GM21619 (cell line): ENCODE measurements around the gene ANKRD13A.
"Not testable (repeated sequence)": the region's sequence is repeated elsewhere in the genome, so short reads cannot be mapped to it uniquely, and the experiment has no call there.

Experiments
- ATAC-seq: cut with Tn5 transposase; IDR thresholded peaks from one replicate; pipeline ENCODE4 v1.9.1; 2021; ENCODE audit not compliant: unreplicated experiment

ANKRD13A gene

DNA sequence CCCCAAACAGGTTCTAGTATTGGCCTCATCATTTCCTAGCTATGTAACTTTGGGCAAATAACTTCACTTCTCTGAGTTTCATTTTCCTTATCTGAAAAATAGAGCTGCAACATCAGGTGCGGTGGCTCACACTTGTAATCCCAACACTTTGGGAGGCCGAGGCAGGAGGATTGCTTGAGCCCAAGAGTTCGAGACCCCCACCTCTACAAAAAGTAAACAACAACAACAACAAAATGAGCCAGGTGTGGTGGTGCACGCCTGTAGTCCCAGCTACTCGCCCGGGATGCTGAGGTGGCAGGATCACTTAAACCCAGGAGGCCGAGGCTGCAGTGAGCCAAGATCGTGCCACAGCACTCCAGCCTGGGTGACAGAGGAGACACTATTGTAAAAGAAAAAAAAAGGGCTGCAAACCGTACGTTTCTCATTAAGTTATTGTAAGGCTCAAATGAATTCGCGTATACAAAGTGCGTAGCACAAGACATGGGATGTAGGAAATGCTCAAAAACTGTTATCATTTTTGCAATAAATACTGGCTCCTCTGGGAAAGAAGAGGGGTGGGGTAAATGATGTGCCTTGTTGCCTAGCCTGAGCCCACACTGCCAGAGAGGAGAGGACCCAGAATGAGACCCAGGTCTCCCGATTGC, 48.2 kb downstream of the ANKRD13A start:
- no peak for ATAC-seq

DNA sequence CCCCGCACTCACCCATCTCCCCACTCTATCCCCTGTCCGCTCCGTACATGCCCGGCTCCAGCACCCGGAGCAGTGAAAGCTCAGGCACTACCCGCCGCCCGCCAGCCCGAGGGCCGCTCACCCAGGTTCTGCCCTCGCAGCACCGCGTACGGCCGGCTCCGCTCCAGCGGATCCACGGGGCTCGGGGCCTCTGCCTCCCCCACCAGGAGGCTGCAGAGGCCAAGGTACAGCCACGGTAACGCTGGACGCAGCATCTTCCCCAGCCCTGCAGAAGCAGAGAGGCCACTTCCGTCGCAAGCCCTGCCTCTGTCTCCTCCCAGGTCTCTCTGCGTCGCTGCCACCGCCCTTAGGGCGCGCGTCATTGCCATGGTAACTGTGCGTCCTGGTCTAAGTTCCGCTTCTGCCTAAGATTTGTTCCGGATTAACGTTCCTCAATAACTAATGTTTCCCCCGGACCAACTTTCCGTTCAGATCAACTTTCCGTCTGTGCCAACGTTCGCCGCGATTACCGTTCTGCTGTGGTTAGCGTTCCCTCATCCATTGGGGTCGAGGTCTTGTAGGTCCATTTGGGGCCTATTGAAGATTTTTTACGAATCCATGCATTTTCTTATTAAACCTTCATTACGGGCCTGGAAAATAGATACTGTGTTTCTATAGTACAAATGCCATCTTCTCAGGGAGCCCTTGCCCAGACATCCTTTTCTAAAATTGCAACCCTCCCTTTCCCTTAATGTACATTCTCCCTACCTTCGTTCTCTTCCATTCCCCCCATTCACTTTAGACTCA, 49.2 kb downstream of the ANKRD13A start, which contains the start of gene C12orf76:
C12orf76 (minus strand) TSS at position 281 of the 786 bp plus-strand sequence; CDS start at position 254, 27 bp downstream.
- peak; percentile 98 for ATAC-seq

DNA sequence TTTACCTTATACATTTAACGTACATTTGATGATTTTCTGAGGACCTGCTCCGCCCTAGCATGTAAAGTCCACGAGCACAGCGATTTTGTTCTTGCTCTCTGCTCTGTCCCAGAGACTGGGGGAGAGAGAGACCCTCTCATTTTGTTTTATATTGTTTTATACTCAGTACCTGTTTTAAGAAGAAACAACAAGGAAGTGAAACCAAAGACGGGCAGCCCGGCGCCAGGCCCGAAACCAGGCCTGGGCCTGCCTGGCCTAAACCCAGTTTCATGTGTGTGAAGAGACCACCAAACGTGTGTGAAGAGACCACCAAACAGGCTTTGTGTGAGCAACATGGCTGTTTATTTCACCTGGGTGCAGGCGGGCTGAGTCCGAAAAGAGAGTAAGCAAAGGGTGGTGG, 49.8 kb downstream of the ANKRD13A start:
- ATAC-seq = not testable (repeated sequence)

DNA sequence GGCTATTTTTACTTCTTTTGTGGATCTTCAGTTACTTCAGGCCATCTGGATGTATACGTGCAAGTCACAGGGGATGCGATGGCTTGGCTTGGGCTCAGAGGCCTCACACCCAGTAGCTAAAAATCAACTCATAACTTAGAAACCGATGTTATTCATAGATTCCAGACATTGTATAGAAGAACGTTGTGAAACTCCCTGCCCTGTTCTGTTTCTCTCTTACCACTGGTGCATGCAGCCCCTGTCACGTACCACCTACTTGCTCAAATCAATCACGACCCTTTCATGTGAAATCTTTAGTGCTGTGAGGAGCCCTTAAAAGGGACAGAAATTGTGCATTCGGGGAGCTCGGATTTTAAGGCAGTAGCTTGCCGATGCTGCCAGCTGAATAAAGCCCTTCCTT, 50.4 kb downstream of the ANKRD13A start:
- ATAC-seq = not testable (repeated sequence)

DNA sequence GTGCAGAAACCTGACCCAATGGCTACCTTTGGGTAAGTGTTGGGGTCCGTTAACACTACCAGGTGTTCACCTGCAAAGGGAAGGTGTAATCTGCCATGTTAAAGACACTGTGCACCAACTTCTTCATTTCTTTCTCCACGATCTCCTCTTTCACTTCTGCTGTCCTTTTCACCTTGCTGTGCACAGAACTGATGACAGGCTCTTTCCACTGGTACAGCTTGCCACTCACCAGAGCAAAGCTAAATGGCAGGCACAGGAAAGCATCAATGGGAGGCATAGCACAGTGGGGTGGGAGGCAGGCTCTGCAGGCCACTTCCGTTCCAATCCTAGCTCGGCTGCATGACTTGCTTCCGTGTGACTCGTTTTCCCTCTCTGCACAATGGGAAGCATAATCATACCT, 51.7 kb downstream of the ANKRD13A start:
- no peak for ATAC-seq

DNA sequence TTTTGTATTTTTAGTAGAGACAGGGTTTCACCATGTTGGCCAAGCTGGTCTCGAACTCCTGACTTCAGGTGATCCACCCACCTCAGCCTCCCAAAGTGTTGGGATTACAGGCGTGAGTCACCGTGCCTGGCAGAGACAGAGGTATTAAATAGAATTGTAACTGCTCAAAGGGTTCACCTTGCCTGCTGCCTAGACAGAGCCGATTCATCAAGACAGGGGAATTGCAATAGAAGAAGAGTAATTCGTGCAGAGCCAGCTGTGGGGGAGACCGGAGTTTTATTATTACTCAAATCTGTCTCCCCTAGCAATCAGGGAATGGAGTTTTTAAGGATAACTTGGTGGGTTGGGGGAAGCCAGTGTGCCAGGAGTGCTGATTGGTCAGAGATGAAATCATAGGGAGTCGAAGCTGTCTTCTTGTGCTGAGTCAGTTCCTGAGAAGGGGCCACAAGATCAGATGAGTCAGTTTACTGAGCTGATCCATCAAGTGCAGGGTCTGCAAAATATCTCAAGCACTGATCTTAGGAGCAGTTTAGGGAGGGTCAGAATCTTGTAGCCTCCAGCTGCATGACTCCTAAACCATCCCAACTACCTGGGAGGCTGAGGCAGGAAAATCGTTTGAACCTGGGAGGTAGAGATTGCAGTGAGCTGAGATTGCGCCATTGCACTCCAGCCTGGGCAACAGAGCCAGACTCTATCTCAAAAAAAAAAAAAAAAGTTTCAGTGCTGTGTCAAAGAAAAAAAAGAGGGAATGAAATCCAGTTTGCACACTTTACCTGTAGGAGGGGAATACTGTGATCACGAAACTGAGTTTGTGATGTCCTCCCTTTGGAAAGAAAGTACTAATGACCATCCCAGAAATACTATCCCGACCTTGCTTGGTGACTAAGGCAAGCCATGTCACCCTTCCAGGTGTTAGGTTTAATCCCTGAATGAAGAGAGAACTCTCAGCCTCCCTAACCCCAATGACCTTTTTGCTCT, 56.4 kb downstream of the ANKRD13A start:
- ATAC-seq = not testable (repeated sequence)

DNA sequence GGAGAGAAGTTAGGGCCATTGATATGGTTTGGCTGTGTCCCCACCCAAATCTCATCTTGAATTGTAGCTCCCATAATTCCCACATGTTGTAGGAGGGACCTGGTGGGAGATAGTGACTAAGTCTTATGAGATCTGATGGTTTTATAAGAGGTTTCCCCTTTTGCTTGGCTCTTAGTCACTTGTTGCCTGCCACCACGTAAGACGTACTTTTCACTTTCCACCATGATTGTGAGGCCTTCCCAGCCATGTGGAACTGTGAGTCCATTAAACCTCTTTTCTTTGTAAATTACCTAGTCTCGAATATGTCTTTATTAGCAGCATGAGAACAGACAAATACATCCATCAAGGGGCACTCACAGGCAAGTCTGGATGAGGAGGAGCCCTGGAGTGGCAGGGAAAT, 57.4 kb downstream of the ANKRD13A start:
- not testable (repeated sequence) for ATAC-seq

DNA sequence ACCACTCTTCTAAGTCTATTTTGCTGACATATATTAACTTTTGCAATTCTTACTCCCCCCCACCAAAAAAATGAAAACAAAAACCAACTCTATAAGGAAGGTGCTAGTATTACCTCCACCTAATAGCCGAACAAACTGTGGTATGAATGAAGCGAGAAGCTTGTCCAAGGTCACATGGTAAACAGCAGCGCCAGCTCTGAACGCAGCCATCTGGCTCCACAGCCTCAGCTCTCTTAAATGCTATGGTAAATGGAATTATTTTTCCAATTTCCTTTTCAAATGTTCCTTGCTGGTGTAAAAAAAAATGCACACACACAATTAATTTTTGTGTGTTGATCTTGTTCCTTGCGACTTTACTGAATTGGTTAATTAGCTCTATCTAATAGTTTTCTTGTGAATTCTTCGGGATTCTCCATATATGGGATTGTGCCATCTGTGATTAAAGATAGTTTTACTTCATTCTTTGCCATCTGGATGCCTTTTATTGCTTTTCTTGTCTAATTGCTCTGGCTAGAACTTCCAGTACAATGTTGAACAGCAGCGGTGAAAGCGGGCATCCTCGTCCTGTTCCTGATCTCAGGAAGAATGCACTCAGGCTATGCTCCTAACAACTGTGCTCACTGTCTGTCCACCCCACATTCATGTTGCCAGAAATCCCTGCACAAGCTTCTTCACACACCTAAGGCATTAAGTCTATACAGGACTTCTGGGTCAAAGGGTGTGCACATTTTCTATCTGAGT, 59.8 kb downstream of the ANKRD13A start:
- no peak for ATAC-seq

DNA sequence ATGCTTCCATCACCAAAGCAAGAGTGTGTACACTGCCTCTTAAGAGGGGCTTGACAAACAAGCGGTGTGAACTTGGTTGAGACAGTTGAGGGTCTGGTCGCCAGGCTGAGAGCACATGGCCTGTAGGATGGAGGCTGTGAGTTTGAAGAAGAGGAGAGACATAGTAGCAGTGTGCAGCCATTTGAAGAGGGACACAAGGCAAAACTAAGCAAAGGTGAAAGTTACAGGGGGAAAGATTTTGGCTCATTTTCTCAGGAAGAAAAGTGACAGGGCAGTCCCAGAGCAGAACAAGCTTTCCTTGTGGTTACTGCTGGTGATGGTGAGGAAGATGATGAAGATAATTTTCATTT, 60.4 kb downstream of the ANKRD13A start:
- ATAC-seq = no peak

DNA sequence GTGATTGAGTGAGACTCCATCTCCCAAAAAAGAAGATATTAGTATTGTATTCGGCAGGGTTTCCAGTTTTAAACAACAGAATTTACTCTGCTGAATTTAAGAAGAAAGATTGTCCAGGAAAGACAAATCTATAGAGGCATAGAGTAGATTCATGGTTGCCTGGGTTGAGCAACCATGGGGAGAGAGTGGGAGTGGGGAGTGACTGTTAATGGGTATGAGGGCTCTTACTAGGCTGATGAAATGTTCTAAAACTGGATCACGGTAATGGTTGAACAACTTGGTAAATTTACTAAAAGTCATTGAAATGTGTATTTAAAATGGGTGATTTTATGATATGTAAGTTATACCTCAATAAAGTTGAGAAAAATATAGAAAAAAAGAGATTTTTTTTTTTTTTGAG, 63.0 kb downstream of the ANKRD13A start:
- ATAC-seq = no peak

DNA sequence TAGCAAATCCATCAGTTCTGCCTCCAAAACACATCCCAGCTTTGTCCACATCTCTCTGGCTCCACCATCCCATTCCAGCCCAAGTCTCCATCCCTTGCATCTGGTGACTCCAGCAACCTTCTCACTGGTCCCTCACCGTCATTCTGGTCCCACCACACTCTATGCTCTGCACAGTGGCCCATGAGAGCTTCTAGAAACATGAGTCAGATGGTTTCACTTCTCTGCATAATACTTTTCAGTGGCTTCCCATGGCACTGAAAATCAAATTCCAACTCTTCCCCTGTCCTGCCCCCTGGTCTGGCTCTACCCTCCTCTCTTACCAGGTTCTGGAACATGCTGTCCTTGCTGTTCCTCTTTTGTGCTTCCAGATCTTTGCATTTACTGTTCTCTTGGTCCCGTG, 66.3 kb downstream of the ANKRD13A start:
- ATAC-seq = no peak

DNA sequence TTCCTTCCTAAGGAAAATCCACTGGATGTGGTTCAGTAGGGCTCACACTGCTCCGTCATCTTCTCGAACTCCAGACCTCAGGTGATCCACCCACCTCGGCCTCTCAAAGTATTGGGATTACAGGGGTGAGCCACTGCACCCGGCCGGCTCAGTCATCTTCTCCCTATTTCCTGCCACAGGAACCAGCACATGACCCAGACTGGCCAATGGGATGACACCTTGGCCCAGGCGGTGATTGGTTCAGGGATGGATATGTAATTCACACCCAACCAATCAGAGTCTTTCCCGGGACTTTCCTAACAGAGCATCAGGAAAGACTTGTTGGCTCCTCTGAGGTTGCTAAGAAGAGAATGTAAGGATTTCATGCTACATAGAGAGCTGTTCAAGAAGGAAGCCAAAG, 68.3 kb downstream of the ANKRD13A start:
- no peak for ATAC-seq

DNA sequence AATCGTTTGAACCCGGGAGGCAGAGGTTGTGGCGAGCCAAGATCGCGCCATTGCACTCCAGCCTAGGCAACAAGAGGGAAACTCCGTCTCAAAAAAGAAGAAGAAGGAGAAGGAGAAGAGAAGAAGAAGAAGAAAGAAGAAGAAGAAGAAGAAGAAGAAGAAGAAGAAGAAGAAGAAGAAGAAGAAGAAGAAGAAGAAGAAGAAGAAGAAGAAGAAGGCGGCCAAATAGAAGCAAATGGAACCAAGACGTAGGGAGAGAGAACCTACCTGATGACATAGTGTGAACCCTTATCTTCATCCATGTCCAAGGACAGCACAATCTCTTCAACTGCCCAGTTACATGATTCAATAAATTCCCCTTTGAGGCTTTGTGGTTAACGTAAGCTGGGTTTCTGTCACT, 68.9 kb downstream of the ANKRD13A start:
- not testable (repeated sequence) for ATAC-seq

DNA sequence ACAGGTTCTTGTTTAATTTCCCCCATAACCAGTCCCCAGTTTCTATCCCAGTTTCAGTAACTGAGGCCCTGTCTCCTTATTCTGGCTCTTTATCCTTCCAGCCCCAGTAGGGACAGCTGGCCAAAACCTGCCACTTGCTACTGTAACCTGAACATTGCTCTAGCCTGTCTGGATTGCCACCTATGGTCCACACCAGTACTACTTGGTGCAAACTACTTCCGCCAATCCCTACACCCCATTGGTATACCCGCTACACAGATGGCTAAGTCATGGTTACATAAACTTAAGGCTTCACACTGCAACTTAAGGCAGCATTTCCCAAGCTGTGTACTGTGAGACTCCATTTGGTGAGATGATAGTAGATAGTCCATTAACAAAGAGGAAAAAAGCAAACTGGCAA, 69.4 kb downstream of the ANKRD13A start:
- ATAC-seq = no peak

DNA sequence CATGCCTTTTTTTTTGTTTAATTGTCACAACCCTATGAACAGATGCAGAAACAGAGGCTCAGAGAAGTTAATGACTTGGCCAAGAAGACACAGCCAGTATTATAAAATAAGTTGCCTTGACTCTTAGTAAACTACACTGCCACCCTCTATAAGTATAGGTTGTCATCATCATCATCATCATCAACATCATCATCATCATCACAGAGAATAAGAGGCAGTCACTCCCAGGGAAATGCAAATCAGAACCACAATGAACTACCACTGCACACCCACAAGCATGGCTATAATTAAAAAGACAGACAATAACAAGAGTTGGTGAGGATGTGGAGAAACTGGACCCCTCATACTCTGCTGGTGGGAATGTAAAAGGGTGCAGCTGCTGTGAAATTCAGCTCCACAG, 72.3 kb downstream of the ANKRD13A start:
- ATAC-seq = no peak

DNA sequence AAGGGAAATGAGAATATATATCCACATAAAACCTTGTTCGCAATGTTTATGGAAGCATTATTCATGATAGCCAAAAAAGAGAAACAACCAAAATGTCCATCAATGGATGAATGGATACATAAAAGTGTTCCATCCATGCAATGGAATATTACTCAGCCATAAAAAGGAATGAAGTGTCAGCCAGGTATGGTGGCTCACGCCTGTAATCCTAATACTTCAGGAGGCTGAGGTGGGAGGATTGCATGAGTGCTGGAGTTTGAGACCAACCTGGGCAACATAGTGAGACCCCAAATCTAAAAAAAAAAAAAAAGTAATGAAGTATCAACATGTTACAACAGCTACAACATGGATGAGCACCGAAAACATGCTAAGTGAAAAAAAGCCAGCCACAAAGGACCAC, 72.7 kb downstream of the ANKRD13A start:
- no peak for ATAC-seq

DNA sequence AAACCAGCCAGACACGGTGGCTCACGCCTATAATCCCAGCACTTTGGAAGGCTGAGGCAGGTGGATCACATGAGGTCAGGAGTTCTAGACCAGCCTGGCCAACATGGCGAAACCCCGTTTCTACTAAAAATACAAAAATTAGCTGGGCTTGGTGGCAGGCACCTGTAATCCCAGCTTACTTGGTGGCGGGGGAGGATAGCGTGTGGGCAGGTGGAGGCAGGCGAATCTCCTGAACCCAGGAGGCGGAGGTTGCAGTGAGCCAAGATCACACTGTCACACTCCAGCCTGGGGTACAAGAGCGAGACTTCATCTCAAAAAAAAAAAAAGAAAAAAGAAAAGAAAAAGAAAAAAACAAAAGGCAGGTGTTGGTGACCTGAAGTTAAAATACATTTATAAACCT, 73.4 kb downstream of the ANKRD13A start:
- ATAC-seq = not testable (repeated sequence)

DNA sequence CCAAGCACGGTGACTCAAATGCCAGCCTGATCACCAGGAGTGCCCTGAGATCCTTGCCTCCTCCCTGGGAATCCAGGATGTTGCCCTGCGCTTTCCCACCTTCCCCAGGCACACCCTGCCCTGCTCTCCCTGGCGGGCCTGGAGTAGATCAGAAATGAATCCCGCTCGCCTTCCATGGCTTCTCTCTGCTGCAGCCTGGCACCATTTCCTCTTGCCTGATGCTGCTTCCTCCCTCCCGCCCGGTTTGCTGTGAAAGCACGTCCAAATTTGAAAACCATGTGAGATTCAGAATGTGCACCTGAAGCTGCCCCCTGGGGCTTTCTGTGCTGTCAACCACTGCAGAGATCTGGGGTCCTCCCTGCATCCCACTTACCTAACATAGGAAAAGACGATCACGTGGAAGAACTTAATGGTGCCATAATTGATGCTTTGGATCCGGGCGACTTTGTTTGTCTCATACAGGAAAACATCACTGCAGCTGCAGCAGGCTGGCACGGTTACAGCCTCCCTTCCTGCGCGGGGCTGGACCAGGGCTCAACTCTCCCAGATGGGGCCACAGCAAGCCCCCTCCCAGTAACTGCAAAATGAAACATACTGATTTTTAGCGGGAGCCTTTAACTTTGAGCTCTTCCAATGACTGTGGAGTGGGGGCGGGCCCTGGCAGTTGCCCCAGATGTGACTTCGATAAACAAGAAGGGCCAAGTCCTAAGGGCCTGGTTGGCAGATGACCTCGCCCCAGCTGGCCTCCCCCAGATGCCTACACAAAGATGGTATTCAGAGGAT, 74.0 kb downstream of the ANKRD13A start:
- no peak for ATAC-seq

DNA sequence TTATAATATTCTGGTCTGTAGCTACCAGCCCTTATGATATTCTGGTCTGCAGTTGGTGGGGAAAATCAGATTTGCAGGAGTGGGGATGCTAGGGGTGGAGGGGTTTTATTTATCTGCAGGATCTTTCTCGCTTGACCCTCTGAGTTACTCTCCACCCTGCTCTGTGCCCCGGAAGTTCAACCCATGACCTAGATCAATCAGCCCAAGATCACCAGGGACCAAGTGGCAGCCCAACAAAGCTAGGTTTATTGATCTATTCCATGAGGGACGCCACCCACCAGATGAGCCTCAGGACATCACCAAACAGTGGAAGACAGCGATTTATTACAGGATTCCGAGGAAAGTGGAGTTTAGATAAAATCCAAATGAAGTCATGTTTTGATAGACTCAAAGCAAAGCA, 74.9 kb downstream of the ANKRD13A start:
- no peak for ATAC-seq

DNA sequence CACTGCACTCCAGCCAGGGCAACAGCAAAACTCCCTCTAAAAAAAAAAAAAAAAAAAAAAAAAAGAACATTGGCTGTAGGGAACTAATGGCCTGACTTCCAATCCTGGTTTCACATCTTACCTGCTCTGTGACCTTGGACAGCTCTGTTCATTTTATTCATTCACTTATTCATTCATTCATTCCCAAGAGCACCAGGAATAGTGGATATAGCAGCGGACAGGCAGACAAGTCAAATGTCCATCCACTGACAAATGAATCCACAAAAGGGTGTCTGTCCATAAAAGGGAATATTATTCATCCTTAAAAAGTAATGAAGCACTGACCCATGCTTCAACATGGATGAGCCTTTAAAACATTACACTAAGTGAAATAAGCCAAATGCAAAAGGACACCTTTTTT, 76.7 kb downstream of the ANKRD13A start:
- no peak for ATAC-seq
